Glutamatergic neuron (in vitro differentiated cells): Measurements from ENCODE around the gene MYO9B. TPM values are rescaled to one million over a fixed set of nuclear protein-coding genes. Genes with fewer than 3 reads are reported as not detected.

ENCODE experiments used
- DNase-seq: peaks from one replicate; pipeline ENCODE4 v3.0.0; 2022
- H3K27ac Mint-ChIP-seq: one replicate; pipeline ENCODE4 v1.8.0; 2020; ENCODE audit warnings: mild to moderate bottlenecking, mixed read lengths, inconsistent platforms; ENCODE audit not compliant: unreplicated experiment
- H3K27me3 Mint-ChIP-seq: one replicate; pipeline ENCODE4 v1.8.0; 2020; ENCODE audit warnings: mild to moderate bottlenecking, moderate library complexity, mixed read lengths, inconsistent platforms; ENCODE audit not compliant: unreplicated experiment
- H3K36me3 Mint-ChIP-seq: one replicate; pipeline ENCODE4 v1.8.0; 2020; ENCODE audit warnings: mild to moderate bottlenecking, mixed read lengths, inconsistent platforms; ENCODE audit not compliant: unreplicated experiment
- H3K4me1 Mint-ChIP-seq: one replicate; pipeline ENCODE4 v1.8.0; 2020; ENCODE audit warnings: mild to moderate bottlenecking, low read depth, mixed read lengths, inconsistent platforms; ENCODE audit not compliant: unreplicated experiment
- H3K4me3 Mint-ChIP-seq: one replicate; pipeline ENCODE4 v1.8.0; 2020; ENCODE audit warnings: mild to moderate bottlenecking, mixed read lengths, inconsistent platforms; ENCODE audit not compliant: unreplicated experiment
- H3K9me3 Mint-ChIP-seq: one replicate; pipeline ENCODE4 v1.8.0; 2020; ENCODE audit warnings: mild to moderate bottlenecking, moderate library complexity, mixed read lengths, inconsistent platforms; ENCODE audit not compliant: unreplicated experiment
- total RNA-seq: library from RNA; stranded (reverse); fragmentation: NEBNext Ultra II Directional; extraction: Animal tissue kit (Norgen Biotek cat#: 25700); gene quantifications from one replicate; pipeline ENCODE4 v1.2.1, GENCODE V29; 2021; ENCODE audit not compliant: unreplicated experiment
- TF ChIP-seq, protein P1 (sequence below): fragments of 200-600 bp; sonication (generic); IDR thresholded peaks from one replicate; pipeline ENCODE4 v1.5.0; 2021; ENCODE audit not compliant: partially characterized antibody, unreplicated experiment

The MYO9B gene
- total RNA-seq, 1 donor from 2014 or later: 237 TPM

DNA sequence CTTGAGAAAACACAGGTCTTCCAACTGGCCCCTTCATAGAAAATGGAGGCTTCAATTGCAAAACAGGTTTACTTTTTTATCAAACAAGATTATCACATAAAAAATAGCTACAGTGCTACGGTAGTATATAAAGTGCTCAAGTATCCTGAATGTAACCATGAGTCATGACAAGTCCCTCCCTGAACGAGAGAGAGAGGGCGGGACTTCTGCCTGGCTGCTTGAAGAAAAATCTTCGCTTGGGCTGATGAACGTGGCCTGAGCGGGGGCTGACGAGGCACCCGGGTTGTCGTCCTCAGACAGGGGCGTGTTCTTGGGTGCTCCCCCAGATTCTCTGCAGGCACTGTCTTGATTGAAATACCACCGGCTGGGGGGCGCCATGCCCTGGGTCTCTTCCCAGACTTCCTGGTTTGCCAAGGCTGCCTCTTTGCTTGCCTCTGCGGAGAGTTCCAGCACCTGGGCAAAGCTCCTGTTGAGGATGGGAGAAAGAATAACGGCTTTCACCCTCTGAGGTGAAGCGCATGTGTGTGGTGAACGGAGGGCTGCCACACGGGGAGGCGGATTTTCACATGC is 25.8 kb upstream of the MYO9B start:
- Mint-ChIP-seq H3K9me3 (no peaks in the 10 kb centered on the region), H3K27ac (no peak overlapping the region), H3K36me3 (no peaks in the 10 kb centered on the region), H3K27me3 (no peaks in the 10 kb centered on the region), H3K4me1 (peaks cover 2% of the 10 kb centered on the region), H3K4me3 (no peak overlapping the region)
- TF ChIP-seq, protein P1, sequence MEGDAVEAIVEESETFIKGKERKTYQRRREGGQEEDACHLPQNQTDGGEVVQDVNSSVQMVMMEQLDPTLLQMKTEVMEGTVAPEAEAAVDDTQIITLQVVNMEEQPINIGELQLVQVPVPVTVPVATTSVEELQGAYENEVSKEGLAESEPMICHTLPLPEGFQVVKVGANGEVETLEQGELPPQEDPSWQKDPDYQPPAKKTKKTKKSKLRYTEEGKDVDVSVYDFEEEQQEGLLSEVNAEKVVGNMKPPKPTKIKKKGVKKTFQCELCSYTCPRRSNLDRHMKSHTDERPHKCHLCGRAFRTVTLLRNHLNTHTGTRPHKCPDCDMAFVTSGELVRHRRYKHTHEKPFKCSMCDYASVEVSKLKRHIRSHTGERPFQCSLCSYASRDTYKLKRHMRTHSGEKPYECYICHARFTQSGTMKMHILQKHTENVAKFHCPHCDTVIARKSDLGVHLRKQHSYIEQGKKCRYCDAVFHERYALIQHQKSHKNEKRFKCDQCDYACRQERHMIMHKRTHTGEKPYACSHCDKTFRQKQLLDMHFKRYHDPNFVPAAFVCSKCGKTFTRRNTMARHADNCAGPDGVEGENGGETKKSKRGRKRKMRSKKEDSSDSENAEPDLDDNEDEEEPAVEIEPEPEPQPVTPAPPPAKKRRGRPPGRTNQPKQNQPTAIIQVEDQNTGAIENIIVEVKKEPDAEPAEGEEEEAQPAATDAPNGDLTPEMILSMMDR: no peak
- DNase-seq: no peak

DNA sequence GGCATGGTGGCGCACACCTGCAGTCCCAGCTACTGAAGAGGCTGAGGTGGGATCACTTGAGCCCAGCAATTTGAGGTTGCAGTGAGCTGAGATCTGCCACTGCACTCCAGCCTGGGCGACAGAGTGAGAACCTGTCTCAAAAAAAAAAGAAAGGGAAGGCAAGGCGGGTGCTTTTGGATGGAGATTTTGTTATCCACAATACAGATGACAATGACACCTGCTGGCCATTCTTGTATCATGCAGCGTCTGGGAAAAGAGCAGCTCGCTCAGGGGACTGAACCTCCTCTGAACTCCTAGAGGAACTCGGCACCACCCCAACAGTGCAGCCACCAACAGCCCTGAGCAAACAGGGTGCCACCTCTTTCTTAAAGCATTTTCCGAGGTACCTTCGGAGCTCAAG is 23.1 kb upstream of the MYO9B start:
- Mint-ChIP-seq H3K4me1 (peaks cover 2% of the 10 kb centered on the region), H3K36me3 (peaks cover under 1% of the 10 kb centered on the region), H3K27me3 (no peaks in the 10 kb centered on the region), H3K27ac (no peak overlapping the region), H3K9me3 (no peaks in the 10 kb centered on the region), H3K4me3 (no peak overlapping the region)
- TF ChIP-seq, protein P1: peak; percentile 75
- DNase-seq: peak; percentile 69

DNA sequence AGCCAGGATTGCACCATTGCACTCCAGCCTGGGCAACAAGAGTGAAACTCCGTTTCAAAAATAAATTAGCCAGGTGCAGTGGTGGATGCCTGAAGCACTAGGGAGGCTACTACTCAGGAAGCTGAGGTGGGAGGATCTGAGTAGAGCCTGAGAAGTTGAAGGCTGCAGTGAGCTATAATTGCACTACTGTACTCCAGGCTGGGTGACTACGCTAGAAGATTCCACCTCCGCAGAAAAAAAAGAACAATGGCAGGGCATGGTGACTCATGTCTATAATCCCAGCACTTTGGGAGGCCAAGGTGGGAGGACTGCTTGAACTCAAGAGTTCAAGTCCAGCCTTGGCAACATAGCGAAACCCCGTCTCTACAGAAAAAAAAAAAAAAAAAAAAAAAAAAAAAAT is 20.8 kb upstream of the MYO9B start:
- TF ChIP-seq, protein P1: no peak
- Mint-ChIP-seq H3K4me1 (peaks cover 2% of the 10 kb centered on the region), H3K4me3 (no peak overlapping the region), H3K27ac (no peak overlapping the region), H3K27me3 (peaks cover 4% of the 10 kb centered on the region), H3K36me3 (peaks cover 24% of the 10 kb centered on the region), H3K9me3 (no peaks in the 10 kb centered on the region)
- DNase-seq: no peak

DNA sequence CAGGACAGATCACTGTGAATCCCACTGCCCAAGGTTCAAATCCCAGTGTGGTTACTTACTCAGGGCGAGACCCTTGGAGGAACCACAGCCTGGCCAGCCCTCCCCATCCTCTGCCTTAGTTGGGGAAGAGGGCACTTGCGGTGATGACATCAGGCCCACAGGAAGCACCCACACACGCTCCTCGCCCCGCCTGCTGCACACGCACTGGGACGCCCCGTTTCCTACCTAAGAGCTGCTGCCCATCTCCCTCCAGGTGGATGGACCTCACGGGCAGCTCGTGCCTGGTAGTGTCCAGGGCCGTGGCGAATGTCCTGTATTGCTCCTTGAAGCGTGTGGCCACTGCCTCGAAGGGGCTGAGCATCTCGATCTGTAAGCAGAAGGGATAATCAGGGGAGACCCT is 19.9 kb upstream of the MYO9B start:
- DNase-seq: no peak
- Mint-ChIP-seq H3K4me1 (peaks cover 2% of the 10 kb centered on the region), H3K4me3 (no peak overlapping the region), H3K36me3 (peaks cover 26% of the 10 kb centered on the region), H3K9me3 (no peaks in the 10 kb centered on the region), H3K27ac (no peak overlapping the region), H3K27me3 (peaks cover 6% of the 10 kb centered on the region)
- TF ChIP-seq, protein P1: no peak

DNA sequence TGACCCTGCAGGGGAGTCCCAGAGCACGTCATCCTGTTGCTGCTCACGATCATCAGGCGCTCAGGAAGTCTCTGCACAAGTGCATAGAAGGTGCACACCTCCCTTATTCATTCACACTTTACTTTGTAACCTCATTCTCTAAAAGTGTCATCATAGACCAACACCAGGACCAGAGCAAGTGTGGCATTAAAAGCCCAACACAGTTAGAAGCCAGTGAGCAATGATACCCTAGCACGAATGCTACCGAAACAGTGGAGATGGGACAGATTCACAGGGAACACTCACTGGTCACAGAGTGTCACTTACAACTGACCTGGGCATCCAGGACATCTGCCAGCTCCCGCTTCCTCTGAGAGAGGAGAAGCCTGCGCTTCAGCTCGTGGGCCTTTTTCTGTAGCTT is 17.3 kb upstream of the MYO9B start:
- Mint-ChIP-seq H3K27me3 (peaks cover 8% of the 10 kb centered on the region), H3K27ac (no peak overlapping the region), H3K36me3 (peaks cover 26% of the 10 kb centered on the region), H3K4me1 (no peaks in the 10 kb centered on the region), H3K4me3 (no peak overlapping the region), H3K9me3 (no peaks in the 10 kb centered on the region)
- TF ChIP-seq, protein P1: no peak
- DNase-seq: no peak
